HG03520 (cell line): Measurements from ENCODE around the gene ZMYM4.

ENCODE experiments used
- ATAC-seq: cut with Tn5 transposase; IDR thresholded peaks from one replicate; pipeline ENCODE4 v1.9.1; 2021; ENCODE audit warnings: mild to moderate bottlenecking, moderate library complexity; ENCODE audit not compliant: unreplicated experiment

ZMYM4 gene

DNA sequence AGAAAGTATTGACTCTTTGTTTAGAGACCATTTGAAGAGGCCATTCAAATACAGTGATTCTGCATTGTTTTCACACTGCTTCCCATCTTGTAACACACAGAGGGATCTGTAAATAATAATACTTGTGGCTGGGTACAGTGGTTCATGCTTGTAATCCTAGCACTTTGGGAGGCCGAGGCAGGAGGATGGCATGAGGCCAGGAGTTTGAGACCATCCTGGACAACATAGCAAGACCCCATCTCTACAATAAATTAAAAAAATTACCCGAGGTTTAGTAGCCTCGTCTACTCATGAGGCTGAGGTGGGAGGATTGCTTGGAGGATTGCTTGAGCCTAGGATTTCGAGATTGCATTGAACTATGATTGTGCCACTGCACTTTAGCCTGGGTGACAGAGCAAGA lies 5.7 kb downstream of the ZMYM4 start:
- no peak for ATAC-seq

DNA sequence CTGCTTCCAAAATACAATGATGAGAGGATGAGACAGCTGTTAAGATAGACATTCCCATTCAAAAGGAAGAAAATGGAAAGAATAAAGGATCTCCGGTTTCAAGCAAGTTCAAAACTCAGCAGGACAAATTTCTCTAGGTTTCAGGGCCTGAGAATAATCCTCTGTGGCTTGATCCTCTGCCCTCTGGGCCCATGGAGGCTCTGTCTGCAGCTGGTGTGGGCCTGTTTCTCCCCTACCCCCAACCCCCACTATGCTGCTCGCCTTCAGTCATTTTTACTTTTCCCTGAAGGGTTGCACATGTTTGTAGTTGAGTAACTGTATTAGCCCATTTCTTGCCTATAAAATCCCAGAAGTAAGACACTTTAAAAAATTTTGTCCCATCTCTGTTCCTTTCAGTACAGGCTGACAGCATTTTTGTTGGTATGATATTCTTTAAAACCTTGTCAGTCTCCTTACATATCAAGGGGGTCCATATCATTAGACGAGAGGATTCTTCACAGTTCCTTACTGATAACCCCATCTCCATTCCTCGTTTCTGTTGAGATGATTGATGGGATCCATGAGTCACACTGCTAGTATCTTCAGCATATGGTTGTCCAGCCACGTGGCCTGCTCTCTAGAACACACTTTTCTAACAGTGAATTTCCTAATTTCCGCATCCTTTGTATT lies 10.5 kb downstream of the ZMYM4 start:
- no peak for ATAC-seq

- no peak for ATAC-seq
These were observed 11.0 kb downstream of the ZMYM4 start for GRCh38 chr1:35279555-35279904.

DNA sequence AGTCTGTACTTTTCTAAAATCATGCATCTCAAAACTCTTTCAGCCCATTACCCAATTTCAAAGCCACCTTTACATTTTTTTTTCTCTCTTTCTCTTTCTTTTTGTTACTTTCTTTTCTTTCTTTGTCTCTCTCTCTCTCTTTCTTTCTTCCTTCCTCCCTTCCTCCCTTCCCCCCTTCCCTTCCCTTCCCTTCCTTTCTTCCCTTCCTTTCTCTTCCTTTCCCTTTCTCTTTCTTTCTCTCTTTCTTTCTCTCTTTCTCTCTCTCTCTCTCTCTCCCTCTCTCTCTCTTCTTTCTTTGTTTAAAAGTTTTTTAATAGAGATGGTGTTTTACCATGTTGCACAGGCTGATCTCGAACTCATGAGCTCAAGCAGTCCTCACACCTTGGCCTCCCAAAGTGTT lies 11.5 kb downstream of the ZMYM4 start:
- no peak for ATAC-seq

- ATAC-seq, result no peak
These were observed 13.1 kb downstream of the ZMYM4 start for GRCh38 chr1:35281565-35281964.

- no peak for ATAC-seq
These were observed 13.7 kb downstream of the ZMYM4 start for GRCh38 chr1:35282172-35282571.

- no peak for ATAC-seq
These were observed 16.3 kb downstream of the ZMYM4 start for GRCh38 chr1:35284852-35285251.

DNA sequence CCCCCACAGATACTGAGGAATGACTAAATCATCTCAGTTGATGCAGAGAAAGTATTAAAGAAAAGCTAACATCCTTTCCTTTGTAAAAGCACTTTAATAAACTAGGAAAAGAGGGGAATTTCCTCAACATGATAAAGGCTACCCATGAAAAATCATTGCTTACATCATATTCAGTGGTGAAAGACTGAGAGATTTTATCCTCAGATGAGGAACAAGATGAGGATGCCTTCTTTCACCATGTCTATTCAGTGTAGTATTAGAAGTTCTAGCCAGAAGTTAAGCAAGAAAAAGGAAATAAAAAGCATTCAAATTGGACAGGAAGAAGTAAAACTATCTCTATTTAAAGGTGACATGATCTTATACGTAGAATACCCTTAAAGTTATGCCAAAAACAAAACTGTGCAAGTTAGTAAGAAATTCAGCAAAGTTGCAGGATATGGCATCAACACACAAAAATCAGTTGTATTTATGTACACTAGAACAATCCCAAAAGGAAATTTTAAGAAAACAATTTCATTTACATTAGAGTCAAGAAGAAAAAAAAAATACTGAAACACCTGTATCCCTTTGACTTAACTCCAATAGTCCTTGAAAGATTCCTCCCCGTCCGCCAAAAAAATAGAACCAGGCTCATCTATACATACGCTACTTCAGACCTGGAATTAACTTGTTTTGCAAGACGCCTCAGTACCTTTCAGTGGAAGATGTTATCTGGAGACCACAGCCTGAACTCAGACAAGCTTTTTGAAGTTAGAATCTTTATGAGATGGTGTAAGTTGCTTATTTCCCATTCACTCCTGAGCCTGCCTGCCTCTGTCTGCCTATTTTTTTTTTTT lies 17.5 kb downstream of the ZMYM4 start:
- ATAC-seq, result no peak

DNA sequence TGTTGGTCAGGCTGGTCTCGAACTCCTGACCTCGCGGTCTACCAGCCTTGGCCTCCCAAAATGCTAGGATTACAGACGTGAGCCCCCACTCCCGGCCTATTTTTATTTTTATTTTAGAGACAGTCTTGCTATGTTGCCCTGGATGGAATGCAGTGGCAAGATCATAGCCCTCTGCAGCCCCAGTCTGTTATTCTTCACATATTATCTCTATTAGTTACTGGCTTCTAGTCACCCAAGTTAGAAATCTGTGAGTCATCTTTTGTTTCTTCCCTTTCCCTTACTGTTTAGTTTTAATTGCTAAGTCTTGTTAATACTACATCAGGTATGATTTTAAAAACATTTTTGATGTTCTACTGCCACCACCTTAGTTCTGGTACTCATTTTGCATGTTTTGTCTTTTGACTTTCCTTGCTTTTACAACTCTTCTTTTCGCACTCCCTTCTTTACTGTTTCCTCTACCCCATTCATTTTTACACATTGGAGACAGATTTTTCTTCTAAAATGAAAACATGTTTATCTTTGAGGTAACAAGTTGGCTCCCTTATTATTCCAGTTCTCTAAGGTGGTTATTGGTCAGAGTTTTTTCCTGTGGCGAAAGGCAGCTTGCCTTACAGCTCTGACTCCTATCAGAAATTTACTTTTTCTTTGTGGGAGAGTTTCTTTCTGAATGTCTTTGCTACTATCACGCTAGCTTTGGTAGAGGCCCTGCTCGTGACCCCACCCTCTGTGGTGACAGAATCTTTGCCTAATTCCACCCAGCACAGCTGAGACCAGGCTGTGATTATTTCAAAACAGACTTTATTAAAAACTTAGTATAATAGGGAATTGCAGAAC lies 19.5 kb downstream of the ZMYM4 start:
- no peak for ATAC-seq

- ATAC-seq, result no peak
These were observed 20.3 kb downstream of the ZMYM4 start for GRCh38 chr1:35288761-35289160.

DNA sequence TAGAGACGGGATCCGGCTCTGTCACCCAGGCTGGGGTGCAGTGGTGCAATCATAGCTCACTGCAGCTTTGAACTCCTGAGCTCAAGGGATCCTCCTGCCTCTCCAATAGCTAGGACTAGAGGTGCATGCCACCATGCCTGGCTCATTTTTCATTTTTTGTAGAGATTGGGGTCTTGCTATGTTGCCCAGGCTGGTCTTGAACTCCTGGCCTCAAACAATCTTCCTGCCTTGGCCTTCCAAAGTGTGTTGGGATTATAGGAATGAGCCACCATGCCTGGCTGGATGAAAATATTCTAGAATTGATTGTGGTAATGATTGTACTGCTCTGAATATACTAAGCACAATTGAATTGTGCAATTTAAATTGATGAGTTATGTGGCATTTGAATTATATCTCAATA lies 21.9 kb downstream of the ZMYM4 start:
- ATAC-seq, result no peak

DNA sequence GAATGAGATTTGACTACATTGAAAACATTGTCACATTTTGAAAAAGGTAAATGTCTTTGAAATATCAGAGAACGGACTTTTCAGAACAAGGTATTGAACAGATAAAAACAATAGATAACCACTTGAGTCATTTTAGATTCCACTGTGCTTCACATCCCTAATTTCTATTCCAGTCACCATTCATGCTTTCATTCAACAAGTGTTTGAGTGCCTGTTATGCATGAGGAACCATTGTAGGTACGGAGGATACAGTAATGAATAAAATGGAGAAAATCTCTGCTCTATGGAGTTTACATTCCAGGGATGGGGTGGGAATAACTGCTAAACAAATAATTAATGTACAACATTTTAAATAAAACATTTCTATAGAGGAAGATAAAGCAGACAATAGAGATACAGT lies 26.3 kb downstream of the ZMYM4 start:
- no peak for ATAC-seq

GRCh38 chr1:35297886-35298285 lies 29.4 kb downstream of the ZMYM4 start:
- no peak for ATAC-seq

- ATAC-seq, result no peak
These were observed 30.0 kb downstream of the ZMYM4 start for GRCh38 chr1:35298464-35298863.

DNA sequence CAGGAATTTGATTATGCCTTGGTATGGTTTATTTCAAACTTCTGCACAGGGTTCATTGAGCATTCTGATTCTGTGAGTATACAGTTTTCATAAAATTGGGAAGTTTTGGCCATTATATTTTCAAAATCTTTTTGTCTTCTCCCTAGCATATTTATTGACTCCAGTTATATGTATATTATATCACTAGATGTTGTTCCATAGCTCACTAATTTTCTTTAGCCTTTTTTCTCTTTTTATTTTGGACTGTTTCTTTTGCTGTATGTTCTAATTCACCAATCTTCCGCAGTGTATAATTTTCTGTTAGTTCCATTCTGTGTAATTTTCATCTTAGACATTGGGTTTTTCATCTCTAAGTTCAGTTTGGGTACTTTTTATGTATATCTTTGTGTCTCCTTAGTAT lies 31.9 kb downstream of the ZMYM4 start:
- ATAC-seq, result no peak

DNA sequence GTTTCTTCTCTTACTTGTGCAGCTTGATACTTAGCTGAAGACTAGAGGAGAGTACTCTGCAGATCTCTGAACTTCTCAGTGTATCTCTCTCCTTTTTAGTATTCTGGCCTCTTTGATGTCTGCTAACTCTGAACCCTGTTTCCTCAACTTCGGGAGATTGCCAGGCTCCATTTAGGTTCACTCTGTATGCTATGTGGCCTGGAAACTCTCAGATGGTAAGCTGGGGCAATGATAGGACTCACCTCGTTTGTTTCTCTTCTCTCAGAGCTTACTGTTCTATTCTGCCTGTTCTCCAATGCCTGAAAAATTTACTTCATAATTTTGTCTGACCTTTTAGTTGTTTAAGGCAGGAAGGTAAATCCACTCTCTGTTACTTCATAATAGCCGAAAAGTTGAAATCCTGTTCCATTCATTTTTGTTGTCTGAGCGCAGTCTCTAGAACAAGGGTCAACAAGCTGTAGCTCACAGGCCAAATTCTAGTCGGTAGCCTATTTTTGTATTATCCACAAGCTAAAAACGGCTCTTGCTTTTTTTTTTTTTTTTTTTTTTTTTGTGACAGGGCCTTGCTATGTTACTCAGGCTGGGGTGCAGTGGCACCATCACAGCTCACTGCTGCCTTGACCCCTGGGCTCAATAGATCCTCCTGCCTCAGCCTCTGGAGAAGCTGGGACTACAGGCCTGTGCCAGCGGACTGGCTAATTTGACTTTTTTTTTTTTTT lies 33.3 kb downstream of the ZMYM4 start:
- ATAC-seq, result no peak

- ATAC-seq, result no peak
These were observed 36.9 kb downstream of the ZMYM4 start for GRCh38 chr1:35305383-35305782.

GRCh38 chr1:35315649-35316048 lies 47.1 kb downstream of the ZMYM4 start:
- ATAC-seq, result no peak

DNA sequence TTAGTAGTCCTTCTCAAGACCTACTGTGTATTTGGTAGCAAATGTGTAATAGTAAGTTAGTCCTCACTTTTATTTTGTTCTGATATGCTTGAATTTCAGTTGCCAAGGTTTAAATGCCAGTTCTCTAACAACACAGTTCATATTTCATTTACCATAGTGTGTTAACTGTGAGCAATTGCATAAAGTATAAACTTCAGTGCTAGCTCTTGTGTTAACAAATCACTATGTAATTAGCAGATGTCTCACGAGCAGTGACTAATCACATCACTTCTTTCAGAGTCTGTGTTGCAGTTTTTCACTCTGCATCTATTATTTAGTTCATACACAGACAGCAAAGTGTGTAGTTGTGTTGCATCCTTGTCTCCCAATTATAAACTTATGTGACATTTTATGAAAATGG lies 47.8 kb downstream of the ZMYM4 start:
- ATAC-seq, result no peak

DNA sequence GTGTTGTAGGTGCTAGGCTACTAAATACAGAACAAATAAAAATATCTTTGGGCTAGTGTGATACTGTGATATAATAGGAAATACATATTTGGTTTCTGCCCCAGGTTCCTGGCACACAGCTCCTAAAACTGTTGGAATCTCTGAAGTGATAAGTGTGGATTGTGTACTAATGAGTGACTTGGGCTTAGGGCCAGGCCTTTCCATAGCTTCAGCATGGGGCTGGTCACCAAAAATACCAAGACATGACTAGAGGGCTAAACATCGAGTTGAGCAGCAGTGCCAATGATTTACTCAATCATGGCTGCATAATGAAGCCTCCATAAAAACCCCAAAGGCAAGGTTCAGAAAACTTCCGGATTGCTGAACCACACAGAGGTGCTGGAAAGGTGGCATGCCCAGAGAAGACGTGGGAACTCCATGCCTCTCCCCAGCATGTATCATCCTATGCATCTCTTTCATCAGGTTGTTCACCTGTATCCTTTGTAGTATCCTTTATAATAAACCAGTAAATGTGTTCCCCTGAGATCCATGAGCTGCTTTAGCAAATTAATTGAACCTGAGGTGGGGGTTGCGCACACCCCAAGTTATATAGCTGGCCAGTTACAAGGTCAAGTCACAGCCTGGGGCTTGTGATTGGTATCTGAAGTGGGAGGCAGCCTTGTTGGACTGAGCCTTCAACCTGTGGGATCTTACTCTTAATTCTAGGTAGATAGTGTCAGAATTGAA lies 51.6 kb downstream of the ZMYM4 start:
- no peak for ATAC-seq
